ENCODE data around the gene MZT1.
"Not testable (repeated sequence)": the region's sequence is repeated elsewhere in the genome, so short reads cannot be mapped to it uniquely, and the experiment has no call there.

MZT1 gene

GRCh38 chr13:72737033-72737432, 9.6 kb upstream of the MZT1 start:
- no peaks in the 10 kb centered on the region for H4K20me1 ChIP-seq (ENCODE audit: control insufficient read depth, insufficient read depth, low read depth, low read length)
- H3F3A ChIP-seq (ENCODE audit: control insufficient read depth, insufficient read depth) = peaks cover 3% of the 10 kb centered on the region; the same call in 1 of the 2 replicates
- H3K36me3 ChIP-seq (ENCODE audit: control insufficient read depth, low read length) = peaks cover 84% of the 10 kb centered on the region
- H3K79me2 ChIP-seq (ENCODE audit: control insufficient read depth, low read length) = peaks cover 49% of the 10 kb centered on the region
- no peaks in the 10 kb centered on the region for H3K9me2 ChIP-seq (replicated peaks; ENCODE audit: control insufficient read depth, low read length)
- H3K4me3 ChIP-seq (ENCODE audit: low read length) = no peak overlapping the region
- no peaks in the 10 kb centered on the region for H3K27me3 ChIP-seq (ENCODE audit: control insufficient read depth, low read length)
- TF ChIP-seq EZH2phosphoT487 (IDR thresholded peaks at IDR 0.05; ENCODE audit: borderline replicate concordance, low read length) (no peak), CTCF (IDR thresholded peaks at IDR 0.05; ENCODE audit: low read depth, low read length, poor library complexity, severe bottlenecking) (no peak)
- H3K4me2 ChIP-seq (ENCODE audit: low read length) = no peak overlapping the region
- no peak overlapping the region for H3K27ac ChIP-seq (ENCODE audit: low read depth, low read length)
- H3K9me3 ChIP-seq (ENCODE audit: control insufficient read depth, insufficient read depth, low read length) = no peaks in the 10 kb centered on the region
- no peaks in the 10 kb centered on the region for H3K4me1 ChIP-seq (ENCODE audit: control insufficient read depth, low read length)

DNA sequence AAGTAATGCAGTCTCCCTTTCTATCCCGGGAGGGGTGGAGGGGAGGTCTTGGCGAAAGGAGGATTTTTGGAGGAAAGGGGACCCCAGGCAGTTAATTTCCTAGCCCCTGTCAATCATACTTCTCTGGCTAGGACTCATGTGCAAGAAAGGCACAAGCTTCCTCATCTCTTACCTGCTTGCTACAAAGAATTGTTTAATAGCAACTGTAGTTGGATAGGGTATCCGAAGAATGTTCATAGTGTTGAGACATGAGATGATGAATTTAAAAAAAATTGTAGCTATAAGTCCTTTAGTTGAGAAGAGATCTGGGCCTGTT, 819 bp upstream of the MZT1 start:
- Histone ChIP-seq H3K9me2 (replicated peaks; ENCODE audit: control insufficient read depth, low read length) (no peaks in the 10 kb centered on the region), H3K4me2 (ENCODE audit: low read length) (peak overlapping the region; percentile 75), H3K36me3 (ENCODE audit: control insufficient read depth, low read length) (peaks cover 77% of the 10 kb centered on the region), H3K9me3 (ENCODE audit: control insufficient read depth, insufficient read depth, low read length) (no peaks in the 10 kb centered on the region), H3K79me2 (ENCODE audit: control insufficient read depth, low read length) (peaks cover 84% of the 10 kb centered on the region), H4K20me1 (ENCODE audit: control insufficient read depth, insufficient read depth, low read depth, low read length) (no peaks in the 10 kb centered on the region), H3K27ac (ENCODE audit: low read depth, low read length) (peak overlapping the region; percentile 58), H3F3A (ENCODE audit: control insufficient read depth, insufficient read depth) (no peaks in the 10 kb centered on the region), H3K27me3 (ENCODE audit: control insufficient read depth, low read length) (no peaks in the 10 kb centered on the region), H3K4me3 (ENCODE audit: low read length) (peak overlapping the region; percentile 99), H3K4me1 (ENCODE audit: control insufficient read depth, low read length) (peaks cover 44% of the 10 kb centered on the region)
- TF ChIP-seq CTCF (IDR thresholded peaks at IDR 0.05; ENCODE audit: low read depth, low read length, poor library complexity, severe bottlenecking) = no peak
- TF ChIP-seq EZH2phosphoT487 (IDR thresholded peaks at IDR 0.05; ENCODE audit: borderline replicate concordance, low read length) = no peak

DNA sequence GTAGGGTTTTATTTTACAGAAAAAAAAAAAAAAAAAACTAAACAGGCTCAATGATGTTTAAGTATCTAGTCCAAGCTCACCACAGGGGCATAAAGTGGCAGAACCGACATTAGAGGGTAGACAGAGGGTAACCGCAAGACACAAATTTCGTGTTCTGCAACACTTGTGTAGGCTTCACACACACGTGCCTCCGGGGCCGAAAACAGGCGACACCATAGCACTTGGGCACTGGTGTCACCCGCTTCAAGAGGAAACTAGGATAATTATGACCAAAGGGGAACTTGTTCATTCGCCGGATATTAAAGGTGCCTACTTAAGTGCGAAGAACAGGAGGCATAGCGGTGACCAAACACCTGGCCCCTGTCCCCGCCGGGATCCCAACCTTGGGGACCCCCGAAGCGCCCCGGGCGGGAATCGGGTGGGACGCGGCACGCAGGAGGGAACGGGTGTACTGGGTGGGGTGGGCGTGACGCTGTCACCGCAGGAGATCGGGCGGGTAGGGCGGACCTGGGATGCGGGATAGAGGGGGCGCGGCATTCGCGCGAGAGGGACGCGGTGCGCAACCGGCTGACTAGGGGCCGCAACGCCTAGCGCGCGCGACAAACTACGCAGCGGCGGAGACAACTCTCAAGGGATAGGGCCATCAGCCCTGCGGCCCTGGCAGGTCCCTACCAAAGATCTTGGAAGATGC, 558 bp downstream of the MZT1 start:
- no peaks in the 10 kb centered on the region for H3K27me3 ChIP-seq (ENCODE audit: control insufficient read depth, low read length)
- no peaks in the 10 kb centered on the region for H3F3A ChIP-seq (ENCODE audit: control insufficient read depth, insufficient read depth)
- TF ChIP-seq EZH2phosphoT487 (IDR thresholded peaks at IDR 0.05; ENCODE audit: borderline replicate concordance, low read length) (no peak), CTCF (IDR thresholded peaks at IDR 0.05; ENCODE audit: low read depth, low read length, poor library complexity, severe bottlenecking) (no peak)
- peaks cover 95% of the 10 kb centered on the region for H3K79me2 ChIP-seq (ENCODE audit: control insufficient read depth, low read length)
- H3K36me3 ChIP-seq (ENCODE audit: control insufficient read depth, low read length) = peaks cover 81% of the 10 kb centered on the region
- H3K4me1 ChIP-seq (ENCODE audit: control insufficient read depth, low read length) = peaks cover 49% of the 10 kb centered on the region
- H4K20me1 ChIP-seq (ENCODE audit: control insufficient read depth, insufficient read depth, low read depth, low read length) = no peaks in the 10 kb centered on the region
- H3K4me3 ChIP-seq (ENCODE audit: low read length) = peak overlapping the region; percentile 99
- H3K27ac ChIP-seq (ENCODE audit: low read depth, low read length) = peak overlapping the region; percentile 68
- peak overlapping the region; percentile 91 for H3K4me2 ChIP-seq (ENCODE audit: low read length)
- no peaks in the 10 kb centered on the region for H3K9me3 ChIP-seq (ENCODE audit: control insufficient read depth, insufficient read depth, low read length)
- no peaks in the 10 kb centered on the region for H3K9me2 ChIP-seq (replicated peaks; ENCODE audit: control insufficient read depth, low read length)

- Histone ChIP-seq H3K4me3 (ENCODE audit: low read length) (peak overlapping the region; percentile 99), H3K79me2 (ENCODE audit: control insufficient read depth, low read length) (peaks cover 96% of the 10 kb centered on the region), H3K36me3 (ENCODE audit: control insufficient read depth, low read length) (peaks cover 81% of the 10 kb centered on the region), H3K4me1 (ENCODE audit: control insufficient read depth, low read length) (peaks cover 49% of the 10 kb centered on the region), H3K4me2 (ENCODE audit: low read length) (peak overlapping the region; percentile 91)
- not testable (repeated sequence) for H3K27ac ChIP-seq (ENCODE audit: low read depth, low read length); H3K27me3 ChIP-seq (ENCODE audit: control insufficient read depth, low read length); H4K20me1 ChIP-seq (ENCODE audit: control insufficient read depth, insufficient read depth, low read depth, low read length); H3F3A ChIP-seq (ENCODE audit: control insufficient read depth, insufficient read depth); H3K9me3 ChIP-seq (ENCODE audit: control insufficient read depth, insufficient read depth, low read length); H3K9me2 ChIP-seq (replicated peaks; ENCODE audit: control insufficient read depth, low read length)
Observed at GRCh38 chr13:72726185-72726584, 1.2 kb downstream of the MZT1 start.

Data from DOHH2 (cell line).